HEK293 (cell line): ENCODE results near the gene MYOCOS.

Experiments used
- CTCF ChIA-PET: fragments of 350-600 bp; formaldehyde crosslinking; extraction: SDS; loops from one replicate; lab custom pipeline; 2021; ENCODE audit warnings: antibody characterized with exemption; lab: Yijun Ruan, JAX
- POLR2A ChIA-PET: fragments of 300-600 bp; formaldehyde crosslinking; extraction: SDS; loops from one replicate; lab custom pipeline; 2020; ENCODE audit warnings: antibody characterized with exemption, inconsistent platforms; lab: Yijun Ruan, JAX
- H3K27ac ChIP-seq: fragments of 200-500 bp; sonication (Bioruptor generic); 2 replicates; pipeline ENCODE4 v1.5.1; 2014; ENCODE audit warnings: low read depth, low read length, control low read depth, inconsistent platforms; ENCODE audit errors: extremely low read depth
- H3K36me3 ChIP-seq, 2 experiments: fragments of 200-500 bp in 1 of 2; sonication (Bioruptor generic) in 1 of 2; 1 replicate in 1 of 2; 2 replicates in 1 of 2; pipeline ENCODE4 v1.5.1; 2014 to 2017; ENCODE audit warnings: inconsistent platforms in 2 of 2, low read length in 2 of 2; ENCODE audit not compliant: control insufficient read depth in 2 of 2, insufficient read depth in 1 of 2
- H3K4me1 ChIP-seq: fragments of 200-500 bp; sonication (Bioruptor generic); 2 replicates; pipeline ENCODE4 v1.5.1; 2014; ENCODE audit warnings: mild to moderate bottlenecking, low read length, inconsistent platforms; ENCODE audit not compliant: control insufficient read depth, insufficient read depth
- H3K4me3 ChIP-seq: 2 replicates; pipeline ENCODE4 v1.5.1; 2011; ENCODE audit warnings: low read depth, mild to moderate bottlenecking, control low read depth, low read length, moderate library complexity
- H3K9me3 ChIP-seq: fragments of 200-500 bp; sonication (Bioruptor generic); 2 replicates; pipeline ENCODE4 v1.5.1; 2014; ENCODE audit warnings: low read depth, low read length, inconsistent platforms; ENCODE audit not compliant: control insufficient read depth, insufficient read depth
- GLI2 ChIP-seq: fragments of 450-650 bp; formaldehyde crosslinking; IDR thresholded peaks from 2 replicates; pipeline ENCODE4; 2017; ENCODE audit warnings: missing biosample characterization, missing genetic modification characterization, low read depth, borderline replicate concordance
- HOXC10 ChIP-seq: sonication (generic); formaldehyde crosslinking; IDR thresholded peaks from 2 replicates; pipeline ENCODE4 v1.8.1; 2023; ENCODE audit warnings: mild to moderate bottlenecking, missing genetic modification reagents
- KLF7 ChIP-seq: fragments of 450-650 bp; formaldehyde crosslinking; IDR thresholded peaks from 2 replicates; pipeline ENCODE4 v1.5.1; 2016; ENCODE audit warnings: missing biosample characterization, missing genetic modification characterization, borderline replicate concordance
- RBAK ChIP-seq: fragments of 450-650 bp; formaldehyde crosslinking; IDR thresholded peaks from 2 replicates; pipeline ENCODE4 v1.5.1; 2016; ENCODE audit warnings: missing biosample characterization, missing genetic modification characterization
- TRIM28 ChIP-seq: IDR thresholded peaks from 2 replicates; pipeline ENCODE4 v1.6.1; 2011; ENCODE audit warnings: low read length, control low read depth, borderline replicate concordance
- YY2 ChIP-seq: fragments of 450-650 bp; formaldehyde crosslinking; IDR thresholded peaks from 2 replicates; pipeline ENCODE4 v1.5.1; 2016; ENCODE audit warnings: missing biosample characterization, missing genetic modification characterization
- ZBTB7A ChIP-seq: fragments of 450-650 bp; formaldehyde crosslinking; IDR thresholded peaks from 2 replicates; pipeline ENCODE4 v1.5.1; 2016; ENCODE audit warnings: low read depth, missing biosample characterization, missing genetic modification characterization
- ZBTB8A ChIP-seq: fragments of 450-650 bp; formaldehyde crosslinking; IDR thresholded peaks from 2 replicates; pipeline ENCODE4 v1.5.1; 2016; ENCODE audit warnings: missing biosample characterization, missing genetic modification characterization
- ZFP3 ChIP-seq: fragments of 450-650 bp; formaldehyde crosslinking; IDR thresholded peaks from 2 replicates; pipeline ENCODE4 v1.5.1; 2016; ENCODE audit warnings: low read depth, missing biosample characterization, missing genetic modification characterization
- ZNF155 ChIP-seq: fragments of 450-650 bp; formaldehyde crosslinking; IDR thresholded peaks from 2 replicates; pipeline ENCODE4 v1.5.1; 2016; ENCODE audit warnings: missing biosample characterization, missing genetic modification characterization
- ZNF266 ChIP-seq: fragments of 450-650 bp; formaldehyde crosslinking; IDR thresholded peaks from 2 replicates; pipeline ENCODE4 v1.5.1; 2016; ENCODE audit warnings: missing biosample characterization, missing genetic modification characterization, low read depth
- ZNF280D ChIP-seq: fragments of 450-650 bp; formaldehyde crosslinking; IDR thresholded peaks from 2 replicates; pipeline ENCODE4 v1.5.1; 2016; ENCODE audit warnings: missing biosample characterization, missing genetic modification characterization
- ZNF341 ChIP-seq: fragments of 450-650 bp; formaldehyde crosslinking; IDR thresholded peaks from 2 replicates; pipeline ENCODE4; 2016; ENCODE audit warnings: low read depth, missing biosample characterization, missing genetic modification characterization
- ZNF362 ChIP-seq: fragments of 450-650 bp; formaldehyde crosslinking; IDR thresholded peaks from 2 replicates; pipeline ENCODE4 v1.5.1; 2016; ENCODE audit warnings: missing biosample characterization, missing genetic modification characterization
- ZNF391 ChIP-seq: fragments of 450-650 bp; formaldehyde crosslinking; IDR thresholded peaks from 2 replicates; pipeline ENCODE4 v1.5.1; 2016; ENCODE audit warnings: low read depth, missing biosample characterization, missing genetic modification characterization, borderline replicate concordance
- ZNF423 ChIP-seq: fragments of 450-650 bp; formaldehyde crosslinking; IDR thresholded peaks from 2 replicates; pipeline ENCODE4 v1.5.1; 2016; ENCODE audit warnings: missing biosample characterization, missing genetic modification characterization
- ZNF433 ChIP-seq: fragments of 450-650 bp; formaldehyde crosslinking; IDR thresholded peaks from 2 replicates; pipeline ENCODE4 v1.5.1; 2016; ENCODE audit warnings: missing biosample characterization, missing genetic modification characterization, low read depth
- ZNF555 ChIP-seq: fragments of 450-650 bp; formaldehyde crosslinking; conservative IDR thresholded peaks from 2 replicates; pipeline ENCODE4 v1.5.1; 2017; ENCODE audit warnings: missing biosample characterization, mild to moderate bottlenecking, missing genetic modification characterization, inconsistent platforms
- ZNF561 ChIP-seq: fragments of 450-650 bp; IDR thresholded peaks from 2 replicates; pipeline ENCODE4 v1.5.1; 2018; ENCODE audit warnings: missing biosample characterization, missing genetic modification characterization, borderline replicate concordance
- ZNF580 ChIP-seq: fragments of 450-650 bp; formaldehyde crosslinking; IDR thresholded peaks from 2 replicates; pipeline ENCODE4 v1.5.1; 2016; ENCODE audit warnings: missing biosample characterization, missing genetic modification characterization
- ZNF624 ChIP-seq: fragments of 450-650 bp; formaldehyde crosslinking; IDR thresholded peaks from 2 replicates; pipeline ENCODE4 v1.5.1; 2017; ENCODE audit warnings: missing biosample characterization, missing genetic modification characterization
- ZNF654 ChIP-seq: fragments of 450-650 bp; formaldehyde crosslinking; IDR thresholded peaks from 2 replicates; pipeline ENCODE4 v1.5.1; 2016; ENCODE audit warnings: low read depth, missing biosample characterization, missing genetic modification characterization
- ZNF701 ChIP-seq: fragments of 450-650 bp; formaldehyde crosslinking; IDR thresholded peaks from 2 replicates; pipeline ENCODE4 v1.5.1; 2016; ENCODE audit warnings: missing biosample characterization, missing genetic modification characterization
- ZNF776 ChIP-seq: fragments of 450-650 bp; formaldehyde crosslinking; IDR thresholded peaks from 2 replicates; pipeline ENCODE4 v1.5.0; 2017; ENCODE audit warnings: missing biosample characterization, missing genetic modification characterization, borderline replicate concordance
- ZSCAN16 ChIP-seq: fragments of 450-650 bp; formaldehyde crosslinking; IDR thresholded peaks from 2 replicates; pipeline ENCODE4 v1.5.1; 2016; ENCODE audit warnings: missing biosample characterization, missing genetic modification characterization

The MYOCOS gene

GRCh38 chr1:171583591-171584201 lies 38.3 kb upstream of the MYOCOS start:
- POLR2A ChIA-PET: no interaction called here
- peaks cover 55 to 89% of the 10 kb centered on the region in 2 experiments for H3K36me3 ChIP-seq

GRCh38 chr1:171585715-171586114 lies 36.3 kb upstream of the MYOCOS start:
- H3K36me3 ChIP-seq: peaks cover 68 to 87% of the 10 kb centered on the region in 2 experiments
- no peak overlapping the region for H3K27ac ChIP-seq
- no peak overlapping the region for H3K4me3 ChIP-seq
- no peaks in the 10 kb centered on the region for H3K4me1 ChIP-seq
- ChIA-PET POLR2A (no interaction called here), CTCF (no interaction called here)
- no peaks in the 10 kb centered on the region for H3K9me3 ChIP-seq
- TF ChIP-seq ZNF362 (peak; percentile 71), ZNF423 (tag by site-specific recombination) (no peak)

More at GRCh38 chr1:171583591-171584201, 38.3 kb upstream of the MYOCOS start:
- Histone ChIP-seq H3K4me3 (no peak overlapping the region), H3K27ac (no peak overlapping the region), H3K4me1 (no peaks in the 10 kb centered on the region), H3K9me3 (no peaks in the 10 kb centered on the region)
- CTCF ChIA-PET: interaction anchor here (0.9 kb wide), 1 partner anchor 61 kb away, joined by 4 read pairs; no protein-coding TSS in a partner anchor
- TF ChIP-seq YY2 (tag by site-specific recombination) (no peak), TRIM28 (no peak), ZNF654 (tag by site-specific recombination) (no peak), ZNF341 (no peak), ZNF776 (tag by site-specific recombination) (no peak), ZFP3 (tag by site-specific recombination) (no peak), ZBTB8A (tag by site-specific recombination) (no peak), ZNF391 (no peak), KLF7 (no peak), RBAK (tag by site-specific recombination) (no peak), GLI2 (tag by site-specific recombination) (no peak), ZNF701 (tag by site-specific recombination) (no peak)

- POLR2A ChIA-PET: no interaction called here
- H3K9me3 ChIP-seq: no peaks in the 10 kb centered on the region
- TF ChIP-seq ZNF433 (tag by site-specific recombination): no peak
- no peak for TF ChIP-seq ZNF341
- TF ChIP-seq ZNF580 (tag by site-specific recombination): no peak
- H3K4me3 ChIP-seq: no peak overlapping the region
- peaks cover 65 to 88% of the 10 kb centered on the region in 2 experiments for H3K36me3 ChIP-seq
- no peaks in the 10 kb centered on the region for H3K4me1 ChIP-seq
- H3K27ac ChIP-seq: no peak overlapping the region
- CTCF ChIA-PET: no interaction called here
Measured at GRCh38 chr1:171588230-171588629, 33.8 kb upstream of the MYOCOS start.

GRCh38 chr1:171590022-171590421 lies 32.0 kb upstream of the MYOCOS start:
- CTCF ChIA-PET: no interaction called here
- POLR2A ChIA-PET: no interaction called here
- H3K4me1 ChIP-seq: no peaks in the 10 kb centered on the region
- peaks cover 65 to 83% of the 10 kb centered on the region in 2 experiments for H3K36me3 ChIP-seq
- no peaks in the 10 kb centered on the region for H3K9me3 ChIP-seq
- H3K27ac ChIP-seq: no peak overlapping the region
- H3K4me3 ChIP-seq: no peak overlapping the region
- no peak for TF ChIP-seq ZNF776 (tag by site-specific recombination)
- TF ChIP-seq ZNF155 (tag by site-specific recombination): no peak
- TF ChIP-seq ZNF280D (tag by site-specific recombination): no peak
- TF ChIP-seq GLI2 (tag by site-specific recombination): no peak
- TF ChIP-seq ZSCAN16 (tag by site-specific recombination): no peak
- no peak for TF ChIP-seq ZNF624
- no peak for TF ChIP-seq HOXC10 (CRISPR knock-in tag)
- TF ChIP-seq ZBTB7A (tag by site-specific recombination): no peak
- TF ChIP-seq RBAK (tag by site-specific recombination): no peak
- TF ChIP-seq ZNF266 (tag by site-specific recombination): no peak
- TF ChIP-seq ZNF555 (tag by site-specific recombination): no peak
- TF ChIP-seq ZFP3 (tag by site-specific recombination): no peak
- no peak for TF ChIP-seq ZNF561
